Endothelial cell of umbilical vein (primary cell): ENCODE data around the gene UQCRHL. TPM values are rescaled to one million over a fixed set of nuclear protein-coding genes. Genes with fewer than 3 reads are reported as not detected.
A peak's percentile ranks its signal among the peaks of the same experiment; 100 is the strongest.

Experiments used
- BruUV-seq: library from RNA; stranded (reverse); fragments of 400-500 nt; replicated peaks from 2 replicates; lab custom pipeline; 2021; lab: Mats Ljungman, UMichigan
- CTCF ChIA-PET: fragments of 300-600, 350-600 bp; sonication (Branson Sonifier 250); formaldehyde crosslinking; loops from one replicate; lab custom pipeline; 2021; ENCODE audit warnings: antibody characterized with exemption, inconsistent platforms; lab: Charles Lee
- POLR2A ChIA-PET: fragments of 300-600, 350-600 bp; sonication (Branson Sonifier 250); formaldehyde crosslinking; loops from one replicate; lab custom pipeline; 2021; ENCODE audit warnings: antibody characterized with exemption, inconsistent platforms; lab: Charles Lee
- DNase-seq: peaks from one replicate; pipeline ENCODE4 v3.0.0-alpha.2; 2011; ENCODE audit warnings: low read depth, low spot score
- FAIRE-seq: peaks from 2 replicates; lab custom pipeline; 2011; peaks lifted over from hg19 to GRCh38; lab: Jason Lieb, UNC
- H2AFZ ChIP-seq: 2 replicates; pipeline ENCODE4 v1.6.0; 2012; ENCODE audit warnings: low read depth, low read length, control low read depth, inconsistent platforms
- H3K27ac ChIP-seq: 2 replicates; pipeline ENCODE4 v1.5.1; 2011; ENCODE audit warnings: low read depth, mild to moderate bottlenecking, control low read depth, low read length, moderate library complexity; ENCODE audit not compliant: insufficient read depth
- H3K27me3 ChIP-seq, 2 experiments: 2 replicates each; pipeline versions ENCODE4 v1.6.0 to v1.6.1; 2011; ENCODE audit warnings: low read length in 2 of 2, mixed read lengths in 1 of 2; ENCODE audit not compliant: control insufficient read depth in 2 of 2, insufficient read depth in 2 of 2
- H3K36me3 ChIP-seq, 2 experiments: 2 replicates in 1 of 2; 3 replicates in 1 of 2; pipeline ENCODE4 v1.5.1; 2011; ENCODE audit warnings: low read length in 2 of 2, mild to moderate bottlenecking in 1 of 2, moderate library complexity in 1 of 2; ENCODE audit not compliant: control insufficient read depth in 2 of 2, insufficient read depth in 2 of 2; ENCODE audit errors: extremely low read depth in 1 of 2
- H3K4me1 ChIP-seq: 3 replicates; pipeline ENCODE4 v1.5.1; 2011; ENCODE audit warnings: mild to moderate bottlenecking, low read length; ENCODE audit not compliant: control insufficient read depth, insufficient read depth; ENCODE audit errors: extremely low read depth
- H3K4me2 ChIP-seq: 2 replicates; pipeline ENCODE4 v1.6.1; 2011; ENCODE audit warnings: low read length, control low read depth, mixed read lengths; ENCODE audit not compliant: insufficient read depth
- H3K4me3 ChIP-seq, 3 experiments: fragments of 200-600 bp in 1 of 3; sonication (generic), shearing (Covaris generic) in 1 of 3; replicated peaks in 1 of 3; 2 replicates each; pipeline ENCODE4 v1.5.1; 2011 to 2016; ENCODE audit warnings: control low read depth in 3 of 3, low read length in 3 of 3, mild to moderate bottlenecking in 2 of 3, inconsistent platforms in 1 of 3, low read depth in 1 of 3, moderate library complexity in 1 of 3; ENCODE audit not compliant: insufficient read depth in 1 of 3
- H3K79me2 ChIP-seq: 2 replicates; pipeline ENCODE4 v1.6.0; 2012; ENCODE audit warnings: low read length, inconsistent platforms; ENCODE audit not compliant: control insufficient read depth, insufficient read depth
- H3K9ac ChIP-seq: replicated peaks from 2 replicates; pipeline ENCODE3; 2011; ENCODE audit warnings: low read length, control low read depth; ENCODE audit not compliant: insufficient read depth; ENCODE audit errors: extremely low read depth
- H3K9me1 ChIP-seq: replicated peaks from 3 replicates; pipeline ENCODE4 v1.6.0; 2011; ENCODE audit warnings: mild to moderate bottlenecking, low read length; ENCODE audit not compliant: control insufficient read depth, insufficient read depth; ENCODE audit errors: extremely low read depth
- H3K9me3 ChIP-seq: replicated peaks from 2 replicates; pipeline ENCODE4 v1.5.1; 2012; ENCODE audit warnings: low read length, inconsistent platforms; ENCODE audit not compliant: control insufficient read depth, insufficient read depth
- H4K20me1 ChIP-seq: replicated peaks from 2 replicates; pipeline ENCODE3; 2011; ENCODE audit warnings: mild to moderate bottlenecking, low read length; ENCODE audit not compliant: control insufficient read depth, insufficient read depth; ENCODE audit errors: extremely low read depth
- EZH2 ChIP-seq: IDR thresholded peaks from 2 replicates; pipeline ENCODE4 v1.6.1; 2012; ENCODE audit warnings: borderline replicate concordance, low read depth, mild to moderate bottlenecking, moderate library complexity, low read length, inconsistent platforms; ENCODE audit not compliant: severe bottlenecking
- FOS ChIP-seq: IDR thresholded peaks from 2 replicates; pipeline ENCODE4 v1.6.1; 2011; ENCODE audit warnings: mild to moderate bottlenecking, low read length, moderate library complexity, borderline replicate concordance; ENCODE audit not compliant: insufficient read depth
- GATA2 ChIP-seq: IDR thresholded peaks from 2 replicates; pipeline ENCODE4 v1.7.0; 2011; ENCODE audit warnings: low read depth, mild to moderate bottlenecking, moderate library complexity, mixed read lengths, low read length; ENCODE audit not compliant: insufficient read length, insufficient read depth
- JUN ChIP-seq: IDR thresholded peaks from 2 replicates; pipeline ENCODE4 v1.6.1; 2011; ENCODE audit warnings: borderline replicate concordance, low read depth; ENCODE audit not compliant: insufficient read length, insufficient read depth
- MYC ChIP-seq: IDR thresholded peaks from one replicate; pipeline ENCODE4 v1.6.1; 2011; ENCODE audit warnings: mild to moderate bottlenecking, low read depth, low read length
- POLR2A ChIP-seq: IDR thresholded peaks from 2 replicates; pipeline ENCODE4 v1.6.1; 2012; ENCODE audit warnings: low read depth, mild to moderate bottlenecking, control low read depth, low read length
- POLR2AphosphoS5 ChIP-seq: IDR thresholded peaks from 2 replicates; pipeline ENCODE4 v1.6.1; 2012; ENCODE audit warnings: low read depth, mild to moderate bottlenecking, control low read depth, low read length, moderate library complexity; ENCODE audit not compliant: insufficient read depth
- dilution Hi-C: fragments of 300-500 bp; cut with MboI; formaldehyde crosslinking; loops from one replicate; pipeline ENCODE4 v1.15.0; 2019; ENCODE audit warnings: low sequenced_read_pairs; ENCODE audit not compliant: extremely low pct_ligation_motif_present
- intact Hi-C: fragments of 100-400 bp; cut with micrococcal nuclease; formaldehyde crosslinking; loops from one replicate; pipeline ENCODE4 v1.10.0; 2022
- polyA plus RNA-seq, 4 experiments: library from polyadenylated mRNA; depleted of rRNA in 3 of 4; stranded (reverse) in 3 of 4; unstranded in 1 of 4; fragments of >200 nt; gene quantifications; 2 replicates each; pipeline versions ENCODE4 v1.2.1 to v1.2.3, GENCODE V29; 2011 to 2012; ENCODE audit warnings: missing spikeins in 1 of 4
- total RNA-seq: library from RNA; stranded (reverse); gene quantifications from 2 replicates; pipeline ENCODE4 v1.2.3, GENCODE V29; 2021
- TF ChIP-seq, protein P1 (sequence below), 2 donors: IDR thresholded peaks; 1 replicate in 1 of 2; 2 replicates in 1 of 2; pipeline ENCODE4 v1.5.1; 2011; ENCODE audit warnings: low read length in 2 of 2, mild to moderate bottlenecking in 2 of 2, moderate library complexity in 2 of 2, control low read depth in 1 of 2, inconsistent platforms in 1 of 2, low read depth in 1 of 2; ENCODE audit not compliant: insufficient read depth in 1 of 2; ENCODE audit errors: extremely low read depth in 1 of 2
- TF ChIP-seq, protein P2 (sequence below): IDR thresholded peaks from 2 replicates; pipeline ENCODE4 v1.6.1; 2011; ENCODE audit not compliant: insufficient read depth, insufficient read length

The UQCRHL gene
- total and polyA plus RNA-seq, 2 donors (not counting 3 experiments of a cell fraction or from before 2014, with no cell fraction given) = 0.92 to 1.4 TPM

DNA sequence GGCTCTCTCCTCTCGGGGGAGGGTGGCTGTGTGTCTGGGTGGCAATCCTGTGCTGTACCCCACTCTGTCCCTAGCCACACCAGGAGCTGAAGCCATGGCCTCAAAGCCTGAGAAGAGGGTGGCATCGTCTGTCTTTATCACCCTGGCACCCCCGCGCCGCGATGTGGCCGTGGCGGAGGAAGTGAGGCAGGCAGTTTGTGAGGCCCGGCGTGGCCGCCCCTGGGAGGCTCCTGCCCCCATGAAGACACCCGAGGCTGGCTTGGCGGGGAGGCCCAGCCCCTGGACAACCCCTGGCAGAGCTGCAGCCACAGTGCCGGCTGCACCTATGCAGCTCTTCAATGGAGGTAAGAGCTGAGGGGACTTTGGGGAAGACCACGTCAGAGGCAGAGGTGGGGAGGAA, 42.6 kb downstream of the UQCRHL start:
- H3K4me1 ChIP-seq = peaks cover 40% of the 10 kb centered on the region
- H4K20me1 ChIP-seq = no peaks in the 10 kb centered on the region
- DNase-seq (no peak), FAIRE-seq (no peak)
- peaks cover 87% of the 10 kb centered on the region for H3K79me2 ChIP-seq
- H3K4me3 ChIP-seq = no peak overlapping the region
- POLR2A ChIA-PET = interaction anchor here (1.2 kb wide), 1 partner anchor 11 kb away, joined by 4 read pairs; no protein-coding TSS in a partner anchor
- H3K27me3 ChIP-seq = no peaks in the 10 kb centered on the region
- no peak overlapping the region for H3K4me2 ChIP-seq
- H3K9me3 ChIP-seq = no peaks in the 10 kb centered on the region
- no peak overlapping the region for H2AFZ ChIP-seq
- no TSS peak for BruUV-seq
- CTCF ChIA-PET = interaction anchor here (1.0 to 1.5 kb wide), 2 partner anchors 9 to 16 kb away, joined by 3 to 6 read pairs; no protein-coding TSS in a partner anchor
- dilution Hi-C loops = no loop called here
- H3K9ac ChIP-seq = no peak overlapping the region
- peaks cover 27 to 45% of the 10 kb centered on the region in 2 experiments for H3K36me3 ChIP-seq
- TF ChIP-seq, protein P1, sequence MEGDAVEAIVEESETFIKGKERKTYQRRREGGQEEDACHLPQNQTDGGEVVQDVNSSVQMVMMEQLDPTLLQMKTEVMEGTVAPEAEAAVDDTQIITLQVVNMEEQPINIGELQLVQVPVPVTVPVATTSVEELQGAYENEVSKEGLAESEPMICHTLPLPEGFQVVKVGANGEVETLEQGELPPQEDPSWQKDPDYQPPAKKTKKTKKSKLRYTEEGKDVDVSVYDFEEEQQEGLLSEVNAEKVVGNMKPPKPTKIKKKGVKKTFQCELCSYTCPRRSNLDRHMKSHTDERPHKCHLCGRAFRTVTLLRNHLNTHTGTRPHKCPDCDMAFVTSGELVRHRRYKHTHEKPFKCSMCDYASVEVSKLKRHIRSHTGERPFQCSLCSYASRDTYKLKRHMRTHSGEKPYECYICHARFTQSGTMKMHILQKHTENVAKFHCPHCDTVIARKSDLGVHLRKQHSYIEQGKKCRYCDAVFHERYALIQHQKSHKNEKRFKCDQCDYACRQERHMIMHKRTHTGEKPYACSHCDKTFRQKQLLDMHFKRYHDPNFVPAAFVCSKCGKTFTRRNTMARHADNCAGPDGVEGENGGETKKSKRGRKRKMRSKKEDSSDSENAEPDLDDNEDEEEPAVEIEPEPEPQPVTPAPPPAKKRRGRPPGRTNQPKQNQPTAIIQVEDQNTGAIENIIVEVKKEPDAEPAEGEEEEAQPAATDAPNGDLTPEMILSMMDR (IDR thresholded peaks at IDR 0.05; ENCODE audit: extremely low read depth in 1 of 2, insufficient read depth in 1 of 2, low read depth in 1 of 2, low read length in 2 of 2) = no peak
- TF ChIP-seq POLR2A (no peak), GATA2 (no peak), FOS (no peak), JUN (no peak), EZH2 (no peak), POLR2AphosphoS5 (no peak), MYC (no peak)
- TF ChIP-seq, protein P2, sequence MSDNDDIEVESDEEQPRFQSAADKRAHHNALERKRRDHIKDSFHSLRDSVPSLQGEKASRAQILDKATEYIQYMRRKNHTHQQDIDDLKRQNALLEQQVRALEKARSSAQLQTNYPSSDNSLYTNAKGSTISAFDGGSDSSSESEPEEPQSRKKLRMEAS = no peak
- peak overlapping the region; percentile 11 for H3K27ac ChIP-seq
- H3K9me1 ChIP-seq = no peaks in the 10 kb centered on the region
- intact Hi-C loops = loop anchor here (5.0 kb wide), 1 partner anchor 168 kb away; no protein-coding TSS in a partner anchor
